MG63 (cell line): ENCODE data around the gene SPTBN4. TPM values are rescaled to one million over a fixed set of nuclear protein-coding genes. Genes with fewer than 3 reads are reported as not detected.
A peak's percentile ranks its signal among the peaks of the same experiment; 100 is the strongest.
"Not testable (repeated sequence)": the region's sequence is repeated elsewhere in the genome, so short reads cannot be mapped to it uniquely, and the experiment has no call there.

Experiments used
- DNase-seq: peaks from one replicate; pipeline ENCODE4 v3.0.0-alpha.2; 2020
- H3K27me3 ChIP-seq: fragments of 250-450 bp; sonication (Bioruptor Pico); 2 replicates; pipeline ENCODE4 v1.5.1; 2020; ENCODE audit warnings: mild to moderate bottlenecking, moderate library complexity
- H3K36me3 ChIP-seq: fragments of 250-450 bp; sonication (Bioruptor Pico); 2 replicates; pipeline ENCODE4 v1.5.1; 2020; ENCODE audit warnings: mild to moderate bottlenecking, moderate library complexity
- H3K4me3 ChIP-seq: fragments of 250-450 bp; sonication (Bioruptor Pico); 2 replicates; pipeline ENCODE4 v1.5.1; 2020; ENCODE audit warnings: mild to moderate bottlenecking, moderate library complexity
- H3K9me3 ChIP-seq: fragments of 250-450 bp; sonication (Bioruptor Pico); 2 replicates; pipeline ENCODE4 v1.5.1; 2020; ENCODE audit warnings: mild to moderate bottlenecking, moderate library complexity
- total RNA-seq: library from RNA; depleted of rRNA; stranded (reverse); fragments of >200 nt; shearing (Covaris generic); gene quantifications from 2 replicates; pipeline ENCODE4 v1.2.3, GENCODE V29; 2014; ENCODE audit warnings: low replicate concordance

Gene SPTBN4
- total RNA-seq, 1 experiment from 2014 or later, result 0.16 TPM

DNA sequence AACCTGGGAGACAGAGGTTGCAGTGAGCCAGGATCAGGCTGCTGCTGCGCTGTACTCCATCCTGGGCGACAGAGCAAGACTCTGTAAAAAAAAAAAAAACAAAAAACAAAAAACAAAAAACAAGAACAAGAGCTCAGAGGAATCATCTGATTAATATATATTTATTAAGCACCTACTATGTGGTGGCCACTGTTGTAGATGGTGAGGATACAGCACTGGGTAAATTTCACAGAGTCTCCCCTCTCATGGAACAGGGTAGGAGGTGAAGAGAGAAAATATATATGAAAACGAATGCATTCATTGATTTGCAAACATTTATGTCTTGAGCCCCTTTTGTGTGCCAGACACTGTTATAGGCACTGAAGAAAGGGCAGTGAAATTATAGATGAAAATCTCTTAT lies 35.1 kb upstream of the SPTBN4 start:
- Histone ChIP-seq H3K9me3 (no peaks in the 10 kb centered on the region), H3K36me3 (no peaks in the 10 kb centered on the region), H3K27me3 (no peaks in the 10 kb centered on the region), H3K4me3 (no peak overlapping the region)
- DNase-seq, result no peak

- not testable (repeated sequence) for DNase-seq, H3K9me3 ChIP-seq, H3K36me3 ChIP-seq, H3K27me3 ChIP-seq
- H3K4me3 ChIP-seq, result peak overlapping the region; percentile 39
These were observed 34.0 kb upstream of the SPTBN4 start for GRCh38 chr19:40432760-40433159.

DNA sequence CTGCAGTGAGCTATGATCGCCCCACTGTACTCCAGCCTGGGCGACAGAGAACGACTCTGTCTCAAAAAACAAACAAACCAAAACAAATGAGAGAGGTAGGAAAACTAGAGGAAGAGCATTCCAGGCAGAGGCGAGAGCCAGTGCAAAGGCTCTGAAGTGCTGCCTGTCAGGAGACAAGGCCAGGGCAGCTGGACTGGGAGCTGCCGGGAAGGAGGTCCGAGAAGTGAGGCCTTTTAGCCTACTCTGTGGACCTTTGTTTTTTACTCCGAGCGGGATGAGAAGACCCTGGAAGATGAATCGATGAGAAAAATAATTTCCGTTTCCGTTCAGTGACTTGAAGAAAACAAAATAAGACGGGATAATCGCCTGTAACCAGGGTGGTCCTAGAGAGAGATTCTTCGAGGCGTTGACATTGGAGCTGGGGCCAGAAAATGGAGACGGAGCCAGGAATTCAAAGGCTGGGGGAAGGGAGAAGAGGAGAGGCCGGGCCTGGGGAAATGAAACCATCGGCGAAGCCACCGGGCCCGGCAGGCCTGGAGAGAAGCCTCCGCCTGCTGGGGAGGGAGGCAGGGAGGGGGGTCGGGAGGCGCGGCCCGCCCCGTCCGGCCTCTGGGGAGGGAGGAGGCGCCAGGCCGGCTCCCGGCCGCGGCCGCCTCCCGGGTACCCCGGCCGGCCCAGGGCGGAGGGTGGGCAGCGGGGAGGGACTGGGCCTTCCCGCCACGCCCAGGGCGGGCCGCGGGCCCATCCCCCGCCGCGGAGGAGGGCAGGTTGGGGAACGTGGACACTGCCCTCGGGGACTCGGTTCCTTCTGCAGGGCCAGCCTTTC lies 33.2 kb upstream of the SPTBN4 start:
- DNase-seq, result peak; percentile 97
- no peaks in the 10 kb centered on the region for H3K9me3 ChIP-seq

DNA sequence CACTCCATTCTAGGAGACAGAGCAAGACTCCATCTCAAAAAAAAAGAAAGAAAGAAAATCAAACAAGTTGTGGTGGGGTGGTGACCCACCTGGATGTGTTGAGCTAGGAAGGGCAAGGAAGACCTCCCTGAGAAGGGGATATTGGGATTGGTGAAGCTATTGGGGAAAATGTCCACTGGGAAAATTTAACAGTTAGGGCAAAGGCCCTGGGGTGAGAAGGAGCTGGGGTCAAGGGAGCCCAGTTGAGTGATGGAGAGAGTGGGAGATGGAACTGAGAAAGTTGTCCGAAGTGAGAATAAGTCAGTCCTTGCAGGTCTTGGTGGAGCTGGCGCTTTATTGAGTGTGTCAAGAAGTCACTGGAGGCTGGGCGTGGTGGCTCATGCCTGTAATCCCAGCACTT lies 28.5 kb upstream of the SPTBN4 start:
- Histone ChIP-seq H3K9me3 (no peaks in the 10 kb centered on the region), H3K36me3 (peaks cover 32% of the 10 kb centered on the region), H3K27me3 (no peaks in the 10 kb centered on the region), H3K4me3 (no peak overlapping the region)
- DNase-seq, result no peak

More for the DNA sequence above, 33.2 kb upstream of the SPTBN4 start:
- Histone ChIP-seq H3K27me3 (no peaks in the 10 kb centered on the region), H3K4me3 (peak overlapping the region; percentile 39), H3K36me3 (no peaks in the 10 kb centered on the region)

- H3K4me3 ChIP-seq, result peak overlapping the region; percentile 100
- no peaks in the 10 kb centered on the region; the same call in 1 of the 2 replicates for H3K9me3 ChIP-seq
- no peak for DNase-seq
- peaks cover 40% of the 10 kb centered on the region for H3K36me3 ChIP-seq
- no peaks in the 10 kb centered on the region for H3K27me3 ChIP-seq
These were observed 25.0 kb upstream of the SPTBN4 start for GRCh38 chr19:40441719-40442253.

DNA sequence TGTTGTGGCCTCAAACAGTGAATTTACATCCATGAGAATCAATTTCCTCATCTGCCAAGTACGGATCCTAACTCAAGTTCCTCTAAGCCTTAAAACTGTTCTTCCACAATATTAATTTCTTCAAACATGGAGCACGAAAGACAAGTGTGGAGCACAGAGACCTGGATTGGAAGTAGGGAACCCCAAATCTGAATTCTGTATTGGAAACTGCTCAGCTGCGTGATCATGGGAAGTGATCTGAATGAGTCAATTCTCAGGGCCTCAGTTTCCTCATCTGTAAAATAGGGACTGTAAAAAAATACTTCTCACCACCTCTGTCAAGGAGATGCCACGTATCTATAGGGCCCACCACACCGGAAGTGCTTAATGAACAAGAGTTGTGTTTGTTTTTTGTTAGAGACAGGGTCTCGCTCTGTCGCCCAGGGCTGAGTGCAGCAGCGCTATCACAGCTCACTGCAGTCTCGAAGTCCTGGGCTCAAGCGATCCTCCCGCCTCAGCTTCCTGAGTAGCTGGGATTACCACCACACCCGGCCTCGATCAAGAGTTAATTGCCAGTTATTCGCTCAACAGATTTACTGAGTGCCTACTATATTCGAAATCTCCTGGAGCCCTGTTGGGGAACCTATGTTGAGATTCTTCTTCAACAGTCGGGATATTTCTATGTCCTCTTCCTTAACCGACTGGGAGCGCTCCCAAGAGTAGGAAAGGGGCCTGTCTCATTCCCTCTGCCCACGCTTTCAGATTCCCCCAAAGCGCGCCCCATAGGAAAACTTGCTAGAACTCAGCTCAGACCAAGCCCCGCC lies 24.3 kb upstream of the SPTBN4 start:
- DNase-seq, result no peak
- H3K9me3 ChIP-seq, result no peaks in the 10 kb centered on the region; the same call in 1 of the 2 replicates
- H3K4me3 ChIP-seq, result peak overlapping the region; percentile 100
- H3K27me3 ChIP-seq, result no peaks in the 10 kb centered on the region
- H3K36me3 ChIP-seq, result peaks cover 40% of the 10 kb centered on the region

DNA sequence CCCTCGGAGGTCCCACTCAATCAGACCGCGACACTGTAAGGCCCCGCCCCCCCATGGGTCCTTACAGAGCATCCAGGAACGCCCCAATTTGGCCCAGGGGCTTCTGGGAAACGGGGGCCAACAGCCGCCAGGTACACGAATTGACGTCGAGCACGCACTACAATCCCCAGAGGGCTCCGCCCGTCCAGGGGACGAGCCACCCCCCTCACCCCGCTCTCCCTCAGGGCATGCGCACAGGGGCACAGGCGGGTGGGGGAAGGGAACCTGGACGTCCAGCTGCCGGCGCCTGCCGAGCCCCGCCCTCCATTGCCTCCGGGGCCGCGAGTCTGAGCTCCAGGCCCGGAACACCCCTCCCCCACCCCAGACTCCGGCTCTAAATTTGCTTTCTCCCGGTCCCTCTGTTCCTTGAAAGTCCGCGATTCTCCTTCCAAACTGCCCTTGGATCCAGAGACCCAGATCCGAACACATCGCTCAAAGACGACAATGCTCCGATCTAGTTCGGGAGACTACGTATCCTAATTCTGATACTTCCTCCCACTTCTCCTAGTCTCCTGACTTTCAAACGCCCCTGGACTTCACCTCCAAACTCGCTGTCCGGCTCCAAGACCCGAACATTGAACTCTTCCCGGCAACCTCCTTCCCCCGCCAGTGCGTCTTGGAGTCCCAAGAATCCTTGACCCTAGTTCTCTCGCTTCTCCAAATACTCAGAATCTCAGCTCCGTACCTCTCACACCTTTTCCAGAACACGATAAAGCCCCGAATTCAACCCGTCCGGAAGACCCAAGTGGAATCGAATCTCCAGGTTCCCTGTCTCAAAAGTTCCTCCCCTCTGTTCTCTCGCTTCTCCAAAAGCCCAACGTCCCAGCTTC lies 23.4 kb upstream of the SPTBN4 start:
- H3K9me3 ChIP-seq, result no peaks in the 10 kb centered on the region; the same call in 1 of the 2 replicates
- peak; percentile 100 for DNase-seq
- peaks cover 40% of the 10 kb centered on the region for H3K36me3 ChIP-seq

DNA sequence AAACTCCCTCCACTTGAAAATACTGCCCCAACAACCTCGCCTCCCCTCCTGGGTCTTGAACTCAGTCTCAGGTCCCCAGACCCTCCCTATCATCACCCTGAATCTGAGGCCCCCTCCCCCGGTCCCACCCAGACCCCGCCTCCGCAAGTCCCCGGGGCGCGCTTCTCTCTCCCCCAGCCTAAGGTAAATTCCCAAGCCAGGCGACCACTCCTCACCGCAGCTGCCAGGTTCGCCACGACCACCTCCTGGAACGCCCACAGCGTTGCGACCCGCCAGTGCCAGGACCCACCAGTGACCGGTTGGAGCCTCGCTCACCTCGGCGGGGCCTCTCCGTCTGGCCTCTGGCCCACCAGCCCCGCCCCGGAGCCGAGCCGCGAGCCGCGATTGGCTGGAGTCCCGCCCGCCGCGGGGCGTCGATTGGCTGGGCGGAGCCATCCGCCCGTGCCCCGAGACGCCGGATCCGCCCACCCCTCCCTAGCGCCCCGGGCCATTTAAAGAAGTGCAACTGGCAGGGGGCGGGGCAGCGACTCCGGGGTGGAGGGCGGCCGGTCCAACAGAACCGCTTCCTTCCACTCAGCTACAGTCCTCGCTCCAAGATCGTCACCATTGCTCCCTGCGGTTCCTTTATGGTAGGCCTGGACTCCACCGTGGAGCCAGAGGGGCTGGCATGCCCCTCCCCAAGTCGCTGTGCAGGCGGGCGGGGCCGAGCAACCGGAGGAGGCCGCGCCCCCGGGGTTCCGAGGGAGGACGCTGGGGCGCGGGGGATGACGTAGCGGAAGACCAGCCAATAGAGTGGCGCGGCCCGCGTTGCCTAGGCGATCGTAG lies 22.6 kb upstream of the SPTBN4 start, which contains the start of gene SERTAD3:
SERTAD3 (minus strand) TSS at position 336 of the 825 bp plus-strand sequence. CDS start 2,255 bp downstream, outside the sequence.
- no peaks in the 10 kb centered on the region; the same call in 1 of the 2 replicates for H3K9me3 ChIP-seq
- DNase-seq, result peak; percentile 96

More for the DNA sequence above, 23.4 kb upstream of the SPTBN4 start:
- Histone ChIP-seq H3K27me3 (no peaks in the 10 kb centered on the region), H3K4me3 (peak overlapping the region; percentile 100)

GRCh38 chr19:40444825-40445312 lies 21.9 kb upstream of the SPTBN4 start:
- DNase-seq, result no peak
- Histone ChIP-seq H3K9me3 (no peaks in the 10 kb centered on the region; the same call in 1 of the 2 replicates), H3K36me3 (peaks cover 40% of the 10 kb centered on the region), H3K4me3 (peak overlapping the region; percentile 100), H3K27me3 (no peaks in the 10 kb centered on the region)

More for the DNA sequence above, 22.6 kb upstream of the SPTBN4 start, which contains the start of gene SERTAD3:
- peaks cover 40% of the 10 kb centered on the region for H3K36me3 ChIP-seq
- H3K27me3 ChIP-seq, result no peaks in the 10 kb centered on the region
- H3K4me3 ChIP-seq, result peak within 1 kb of the TSS; percentile 100

DNA sequence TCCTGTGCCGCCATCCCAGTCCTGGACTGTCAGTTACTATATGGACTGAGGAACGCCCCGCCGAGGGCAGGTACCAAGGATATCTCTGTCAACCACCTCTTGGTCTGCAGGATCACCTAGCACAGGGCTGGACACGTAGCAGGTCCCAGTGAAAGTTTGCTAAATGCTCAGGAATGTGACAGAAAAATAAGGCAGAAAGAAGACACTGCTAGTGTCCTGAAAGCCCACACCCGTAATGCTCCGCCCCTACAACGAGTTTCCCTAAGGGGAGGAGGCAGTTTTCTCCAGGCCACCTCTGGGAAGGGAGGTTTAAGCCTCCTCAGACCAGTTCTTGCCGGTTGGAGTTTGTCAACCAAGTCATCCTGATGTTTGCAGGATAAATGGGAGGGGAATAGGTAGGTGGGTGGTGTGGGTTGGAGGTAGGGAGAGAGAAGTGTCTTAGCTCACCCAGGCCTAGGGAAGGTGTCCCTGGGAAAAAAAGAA lies 21.0 kb upstream of the SPTBN4 start:
- no peak for DNase-seq
- H3K36me3 ChIP-seq, result peaks cover 31% of the 10 kb centered on the region
- no peak overlapping the region for H3K4me3 ChIP-seq
- no peaks in the 10 kb centered on the region for H3K27me3 ChIP-seq
- no peaks in the 10 kb centered on the region; the same call in 1 of the 2 replicates for H3K9me3 ChIP-seq

DNA sequence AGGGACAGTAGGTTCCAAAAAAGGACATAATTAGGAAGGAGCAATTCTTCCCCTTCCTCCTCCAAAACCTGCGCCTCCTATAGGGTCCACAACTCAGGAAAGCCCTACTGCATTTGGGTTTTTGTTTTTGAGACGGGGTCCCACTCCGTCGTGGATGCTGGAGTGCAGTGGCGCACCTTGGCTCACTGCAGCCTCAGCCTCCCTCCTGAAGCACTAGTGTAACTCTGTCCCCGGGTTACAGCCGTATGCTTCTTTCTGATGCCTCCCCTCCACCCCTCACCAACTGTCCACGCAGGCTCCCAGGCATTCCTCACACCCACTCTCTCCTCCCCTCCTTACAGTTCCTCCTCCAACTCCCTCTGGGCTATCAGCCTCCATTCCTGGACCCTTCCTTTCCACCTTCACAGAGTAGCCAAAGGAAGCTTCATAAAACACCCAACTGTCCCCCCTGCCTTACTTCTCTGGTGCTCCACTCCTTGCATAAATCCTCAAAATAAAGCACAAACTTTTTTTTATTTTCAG lies 20.5 kb upstream of the SPTBN4 start:
- DNase-seq, result no peak
- no peak overlapping the region for H3K4me3 ChIP-seq
- H3K27me3 ChIP-seq, result no peaks in the 10 kb centered on the region

DNA sequence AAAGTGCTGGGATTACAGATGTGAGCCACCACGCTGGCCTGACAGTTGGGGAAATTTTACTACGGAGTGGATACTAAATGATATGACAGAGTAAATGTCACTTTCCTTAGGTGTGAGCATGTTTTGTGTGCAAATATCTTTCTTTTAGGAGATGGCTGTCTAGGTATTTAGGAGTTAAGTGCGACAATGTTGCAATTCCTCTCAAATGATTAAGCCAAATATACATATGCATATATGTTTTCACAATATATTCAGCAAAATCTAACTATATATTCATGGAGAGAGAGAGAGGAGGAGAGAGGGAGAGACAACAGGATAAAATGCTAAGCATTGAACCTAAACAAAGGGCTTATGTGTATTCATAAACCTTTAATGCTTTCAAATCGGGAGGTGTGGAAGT lies 17.3 kb upstream of the SPTBN4 start:
- DNase-seq, result no peak
- no peak overlapping the region for H3K4me3 ChIP-seq
- peaks cover 5% of the 10 kb centered on the region; the same call in 1 of the 2 replicates for H3K36me3 ChIP-seq
- no peaks in the 10 kb centered on the region for H3K27me3 ChIP-seq
- H3K9me3 ChIP-seq, result no peaks in the 10 kb centered on the region

More for the DNA sequence above, 20.5 kb upstream of the SPTBN4 start:
- H3K9me3 ChIP-seq, result no peaks in the 10 kb centered on the region; the same call in 1 of the 2 replicates
- peaks cover 28% of the 10 kb centered on the region for H3K36me3 ChIP-seq

DNA sequence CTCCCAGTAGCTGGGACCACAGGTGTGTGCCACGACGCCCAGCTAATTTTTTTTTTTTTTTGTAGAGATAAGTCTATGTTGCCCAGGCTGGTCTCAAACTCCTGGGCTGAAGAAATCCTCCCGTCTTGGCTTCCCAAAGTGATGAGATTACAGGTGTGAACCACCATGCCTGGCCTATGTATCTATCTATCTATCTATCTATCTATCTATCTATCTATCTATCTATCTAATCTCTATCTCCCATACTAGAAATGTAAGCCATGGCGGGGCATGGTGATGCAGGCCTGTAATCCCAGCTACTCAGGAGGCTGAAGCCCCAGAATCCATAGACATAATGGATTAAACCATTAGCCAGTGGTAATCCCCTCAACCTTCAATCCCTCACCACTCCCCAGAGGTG lies 16.1 kb upstream of the SPTBN4 start:
- no peak overlapping the region for H3K4me3 ChIP-seq
- H3K27me3 ChIP-seq, result no peaks in the 10 kb centered on the region
- DNase-seq, result no peak
- H3K9me3 ChIP-seq, result no peaks in the 10 kb centered on the region
- H3K36me3 ChIP-seq, result peaks cover 7% of the 10 kb centered on the region

DNA sequence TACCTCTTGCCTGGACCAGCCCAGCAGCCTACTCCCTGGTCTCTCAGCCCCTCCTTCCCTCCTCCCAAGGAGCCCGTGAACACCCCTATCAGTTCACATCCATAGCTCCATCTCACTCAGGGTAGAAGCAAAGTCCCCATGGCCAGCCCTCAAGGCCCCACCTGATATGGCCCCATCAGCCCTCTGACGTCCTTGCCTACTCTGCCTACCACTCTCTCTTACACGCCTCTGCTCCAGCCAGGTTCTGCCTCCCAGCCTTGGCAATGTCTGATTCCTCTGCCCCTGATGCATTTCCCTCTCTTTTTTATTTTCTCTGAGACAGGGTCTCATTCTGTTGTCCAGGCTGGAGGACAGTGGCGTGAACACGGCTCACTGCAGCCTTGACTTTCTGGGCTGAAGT lies 14.8 kb upstream of the SPTBN4 start:
- Histone ChIP-seq H3K36me3 (peaks cover 7% of the 10 kb centered on the region), H3K9me3 (no peaks in the 10 kb centered on the region), H3K4me3 (no peak overlapping the region), H3K27me3 (no peaks in the 10 kb centered on the region)
- no peak for DNase-seq
